Cerebellar cortex (tissue), 1 donor: Measurements from ENCODE around the gene SLC25A28.

Source experiments
- DNase-seq: peaks from one replicate; pipeline ENCODE4 v3.0.0-alpha.2; 2015; ENCODE audit warnings: low spot score

Gene SLC25A28

DNA sequence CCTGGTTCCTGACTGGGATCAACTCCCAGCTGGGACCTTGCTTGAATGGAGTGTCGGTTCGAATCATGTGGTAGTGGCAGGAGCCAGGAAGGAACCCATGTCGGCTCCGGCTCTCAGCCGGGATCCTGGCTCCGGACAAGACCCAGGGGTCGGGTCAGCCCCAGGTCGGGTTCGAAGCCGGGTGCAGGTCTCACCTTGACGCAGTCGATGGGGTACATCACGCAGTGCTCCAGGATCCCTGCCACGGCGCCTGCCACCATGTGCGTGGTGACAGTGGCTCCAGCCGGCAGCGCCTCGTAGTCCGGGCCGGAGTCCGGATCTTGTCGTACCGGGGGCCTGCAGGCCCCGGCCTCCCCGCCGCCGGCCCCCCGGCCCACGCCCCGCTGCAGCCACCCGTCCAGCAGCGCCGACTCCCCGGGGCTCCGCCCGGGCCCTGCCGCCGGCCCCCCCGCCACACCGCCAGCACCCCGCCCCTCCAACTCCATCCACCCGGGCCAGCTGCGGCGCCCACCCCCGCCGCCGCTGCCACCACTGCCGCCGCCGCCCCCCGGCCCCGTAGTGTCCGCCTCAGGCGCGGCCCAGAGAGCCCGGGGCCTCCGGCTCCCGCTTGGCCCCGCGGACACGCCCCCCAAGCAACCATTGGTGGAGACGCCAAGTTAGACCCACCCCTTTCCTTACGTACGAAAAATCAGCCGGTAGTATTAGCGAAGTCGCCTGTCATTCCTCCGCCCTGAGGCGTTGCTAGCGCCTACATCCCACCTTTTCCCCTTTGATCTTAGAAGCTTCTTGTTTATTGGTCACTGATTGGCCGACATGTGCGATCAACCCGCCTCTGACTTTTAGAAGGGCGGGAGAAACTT lies at the start of gene SLC25A28:
SLC25A28 (minus strand) TSS at position 589 of the 860 bp plus-strand sequence; CDS start at position 485, 104 bp downstream.
- DNase-seq: peak; percentile 100

DNA sequence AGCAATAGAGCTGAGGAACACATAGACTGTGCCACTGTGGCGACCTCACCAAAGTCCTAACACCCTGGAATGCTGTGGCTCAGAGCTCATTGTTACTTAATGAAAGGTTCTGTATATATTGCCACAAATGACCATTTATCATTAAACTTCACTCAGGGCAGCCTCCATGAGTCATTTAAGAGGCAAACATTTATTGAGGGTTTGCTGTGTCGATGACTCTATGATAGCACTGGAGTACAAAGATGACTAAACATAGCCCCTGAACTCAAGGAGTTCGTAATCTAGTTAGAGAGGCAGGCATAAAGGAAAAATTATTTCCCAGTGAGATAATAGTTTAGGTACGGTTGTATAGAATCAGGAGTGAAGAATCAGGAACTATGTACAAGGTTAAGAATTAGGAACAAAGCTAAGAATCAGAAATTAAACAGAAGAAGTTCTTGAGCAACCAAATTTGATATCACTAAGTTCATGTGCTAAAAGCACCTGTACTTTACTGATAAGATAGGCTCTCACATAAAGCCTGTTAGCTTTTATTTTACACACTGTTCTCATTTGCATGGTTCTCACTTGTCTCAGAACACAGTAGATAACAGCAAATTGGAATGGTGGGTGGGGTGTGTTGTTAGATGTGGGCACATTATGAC lies 47.0 kb upstream of the SLC25A28 start:
- no peak for DNase-seq

- no peak for DNase-seq
These were observed 45.1 kb upstream of the SLC25A28 start for GRCh38 chr10:99665304-99665703.

DNA sequence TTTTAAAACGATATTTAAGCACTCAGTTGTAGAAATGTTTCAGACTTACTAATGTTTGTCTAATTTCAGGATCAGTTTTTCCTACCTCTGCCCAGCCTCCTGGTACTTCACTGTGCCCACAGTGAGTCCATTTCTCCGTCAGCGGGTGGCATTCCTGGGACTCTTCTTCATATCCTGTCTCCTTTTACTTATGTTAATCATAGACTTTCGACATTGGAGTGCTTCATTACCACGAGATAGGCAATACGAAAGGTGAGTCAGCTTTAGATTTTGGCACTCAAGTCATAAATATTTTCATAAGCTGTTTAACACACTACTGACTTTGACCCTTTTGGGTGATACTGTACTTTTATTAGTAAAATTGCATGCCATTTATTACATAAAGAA lies 41.1 kb upstream of the SLC25A28 start:
- DNase-seq: no peak

- DNase-seq: no peak
These were observed 40.6 kb upstream of the SLC25A28 start for GRCh38 chr10:99660662-99661376.

DNA sequence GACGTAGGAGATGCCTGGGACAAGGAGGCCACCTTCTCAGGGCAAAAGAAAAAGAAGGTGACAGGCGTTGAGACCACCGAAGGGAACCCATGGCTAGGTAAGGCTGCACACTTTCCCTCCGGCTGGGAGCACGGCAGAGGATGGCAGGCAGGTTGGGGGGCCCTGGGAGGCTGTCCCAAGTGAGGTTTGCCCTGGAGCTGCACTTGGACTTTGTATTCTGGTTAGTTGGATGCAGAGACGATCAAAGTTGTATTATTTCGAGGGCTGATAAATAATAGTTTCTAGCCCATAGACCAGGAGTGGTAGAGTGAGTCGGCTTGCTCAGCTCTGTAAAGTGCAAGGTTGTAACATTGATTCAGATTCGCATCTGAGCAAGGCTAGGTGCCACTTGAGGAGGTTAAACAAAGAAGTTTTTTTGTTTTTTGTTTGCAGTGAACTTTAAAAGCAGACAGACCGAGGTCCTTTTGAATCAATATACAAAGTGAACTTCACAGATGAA lies 39.7 kb upstream of the SLC25A28 start:
- DNase-seq: peak; percentile 4

GRCh38 chr10:99659031-99659867 lies 39.0 kb upstream of the SLC25A28 start, which contains the start of gene ENTPD7:
ENTPD7 (plus strand) TSS chr10:99659509; CDS start chr10:99659957, 448 bp downstream.
- peak; percentile 97 for DNase-seq

- peak; percentile 39 for DNase-seq
These were observed 38.4 kb upstream of the SLC25A28 start for GRCh38 chr10:99658622-99659030.

DNA sequence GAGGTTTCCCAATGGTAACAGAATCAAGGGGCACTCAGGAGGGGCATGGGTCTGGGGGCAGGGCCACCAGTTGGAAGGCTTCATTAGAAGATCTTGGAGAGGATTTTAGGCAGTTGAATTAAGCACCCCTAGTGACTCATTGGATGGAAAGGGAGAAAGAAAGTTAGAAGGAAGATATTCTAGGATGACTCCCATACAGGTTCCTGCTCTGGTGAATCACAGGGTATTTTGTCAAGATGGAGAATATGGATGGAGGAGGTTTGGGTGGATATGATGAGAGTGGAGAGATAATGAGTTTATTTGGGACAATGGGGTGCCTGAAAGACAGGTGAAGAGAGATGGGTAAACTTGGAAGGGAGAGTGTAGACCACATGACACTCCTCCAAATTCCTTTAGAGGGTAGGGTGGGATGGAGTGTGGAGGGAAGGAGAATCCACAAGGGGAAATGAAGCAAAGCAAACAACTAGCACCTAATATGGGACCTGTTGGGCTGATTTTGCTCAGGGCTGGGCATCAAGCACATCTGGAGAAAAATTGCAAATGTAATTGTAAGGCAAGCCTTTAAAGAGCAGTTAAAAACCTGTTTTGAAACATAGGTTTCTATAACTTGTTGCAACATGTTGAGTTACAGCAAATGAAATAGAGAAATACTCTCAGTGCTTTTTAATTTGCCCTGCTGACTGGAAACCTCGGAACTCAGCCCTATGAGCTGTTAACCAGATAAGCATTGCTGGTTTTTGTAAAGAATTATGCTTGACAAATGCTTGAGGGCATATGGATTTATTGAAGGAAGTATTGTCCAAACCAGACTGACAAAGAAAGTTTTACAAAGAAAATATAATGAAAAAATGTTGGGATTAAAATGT lies 36.2 kb upstream of the SLC25A28 start:
- no peak for DNase-seq

- no peak for DNase-seq
These were observed 34.3 kb upstream of the SLC25A28 start for GRCh38 chr10:99654390-99655175.

DNA sequence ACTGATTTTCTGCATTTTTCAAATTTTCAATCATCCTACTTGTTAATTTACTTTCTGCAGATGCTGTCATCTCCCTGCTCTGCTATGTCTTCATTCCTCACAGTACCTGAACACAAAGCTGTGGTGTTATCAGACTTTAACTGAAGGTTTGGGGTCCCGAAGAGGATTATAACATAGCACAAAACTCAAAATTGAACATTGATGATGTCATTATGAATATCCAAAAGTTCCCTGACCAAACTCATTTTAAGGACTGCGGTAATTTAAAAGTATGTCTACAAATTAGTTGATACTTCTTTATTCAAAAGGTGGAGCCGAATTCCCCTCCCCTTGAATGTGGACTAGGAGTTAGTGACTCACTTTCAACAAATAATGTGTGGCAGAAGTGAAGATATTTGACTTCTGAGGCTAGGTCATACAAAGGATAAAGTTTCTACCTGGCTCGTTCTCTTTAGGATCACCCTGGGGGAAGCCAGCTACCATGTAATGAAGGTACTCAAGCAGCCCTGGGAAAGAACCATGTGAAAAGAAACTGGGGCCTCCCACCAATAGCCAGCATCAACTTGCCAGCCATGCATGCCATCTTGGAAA lies 32.7 kb upstream of the SLC25A28 start:
- no peak for DNase-seq

DNA sequence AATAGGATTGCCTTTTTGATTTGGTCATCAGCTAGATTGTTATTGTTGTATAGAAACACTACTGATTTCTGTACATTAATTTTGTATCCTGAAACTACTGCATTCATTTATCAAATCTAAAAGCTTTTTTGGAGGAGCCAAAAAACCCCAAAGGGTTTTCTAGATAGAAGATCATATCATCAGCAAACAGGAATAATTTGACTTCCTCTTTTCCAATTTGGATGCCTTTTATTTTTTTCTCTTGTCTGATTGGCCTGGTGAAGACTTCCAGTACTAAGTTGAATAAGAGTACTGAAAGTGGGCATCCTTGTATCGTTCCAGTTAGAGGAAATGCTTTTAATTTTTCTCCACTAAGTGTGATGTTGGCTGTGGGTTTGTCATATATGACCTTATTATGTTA lies 28.5 kb upstream of the SLC25A28 start:
- no peak for DNase-seq

- no peak for DNase-seq
These were observed 27.4 kb upstream of the SLC25A28 start for GRCh38 chr10:99647601-99648151.

GRCh38 chr10:99633832-99634231 lies 13.6 kb upstream of the SLC25A28 start:
- DNase-seq: no peak

DNA sequence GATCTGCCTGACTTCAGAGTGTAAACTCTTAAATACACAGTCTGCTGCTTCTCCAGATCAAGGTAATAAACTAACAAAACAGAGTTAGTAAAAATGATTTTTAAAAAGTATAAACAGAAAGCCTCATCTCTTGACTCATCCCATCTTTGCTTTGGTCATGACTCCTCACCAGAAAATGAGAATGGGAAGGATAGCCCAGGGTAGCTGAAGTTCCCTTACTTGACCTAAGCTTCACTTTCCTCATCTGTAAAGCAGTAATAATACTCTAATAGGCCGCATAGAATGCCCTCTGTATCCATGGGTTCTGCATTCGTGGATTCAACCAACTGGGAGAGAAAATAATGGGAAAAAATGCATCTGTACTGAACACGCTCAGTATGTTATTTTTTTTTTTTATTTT lies 11.3 kb upstream of the SLC25A28 start:
- DNase-seq: no peak

DNA sequence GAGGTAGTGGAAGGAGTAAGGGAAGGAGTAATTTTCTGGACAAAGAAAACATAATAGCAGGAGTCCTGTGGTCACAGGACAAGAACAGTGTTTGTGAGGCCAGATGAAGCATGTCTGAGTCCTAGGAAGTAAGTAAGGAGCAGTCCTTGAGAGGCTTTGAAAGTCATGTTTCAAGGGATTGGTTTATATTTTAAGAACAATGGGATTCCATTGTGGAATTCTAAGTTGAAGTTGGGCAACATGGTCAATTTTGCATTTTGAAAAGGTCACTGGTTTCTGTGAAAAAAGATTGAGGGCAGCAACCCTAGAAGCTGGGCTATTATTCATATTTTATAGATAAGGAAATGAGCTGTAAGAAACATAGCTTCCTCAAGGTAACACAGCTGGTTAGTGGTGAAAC lies 10.8 kb upstream of the SLC25A28 start:
- no peak for DNase-seq

GRCh38 chr10:99630433-99630832 lies 10.2 kb upstream of the SLC25A28 start:
- no peak for DNase-seq

DNA sequence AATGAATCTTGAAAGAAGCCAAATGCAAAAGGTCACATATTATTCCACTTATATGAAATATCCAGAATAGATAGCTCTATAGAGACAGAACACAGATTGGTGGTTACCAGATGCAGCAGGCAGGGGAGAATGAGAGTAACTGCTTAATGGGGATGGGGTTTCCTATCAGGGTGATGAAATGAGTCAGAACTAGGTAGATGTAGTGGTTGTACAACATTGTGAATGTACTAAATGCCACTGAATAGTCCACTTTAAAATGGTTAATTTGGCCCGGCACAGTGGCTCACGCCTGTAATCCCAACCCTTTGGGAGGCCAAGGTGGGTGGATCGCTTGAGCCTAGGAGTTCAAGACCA lies 9.4 kb upstream of the SLC25A28 start:
- DNase-seq: no peak
